Nephron progenitor cell (in vitro differentiated cells): ENCODE data around the gene RHOU.

Source experiments
- DNase-seq: peaks from one replicate; pipeline ENCODE4 v3.0.0; 2021
- H3K27ac Mint-ChIP-seq: 2 replicates; pipeline ENCODE4 v1.8.0; 2021; ENCODE audit warnings: mild to moderate bottlenecking, moderate library complexity, mixed read lengths
- H3K27me3 Mint-ChIP-seq: 2 replicates; pipeline ENCODE4 v1.8.0; 2021; ENCODE audit warnings: mild to moderate bottlenecking, low read depth, mixed read lengths; ENCODE audit not compliant: poor library complexity
- H3K36me3 Mint-ChIP-seq: 2 replicates; pipeline ENCODE4 v1.8.0; 2021; ENCODE audit warnings: low read depth, mixed read lengths
- H3K4me1 Mint-ChIP-seq: 2 replicates; pipeline ENCODE4 v1.8.0; 2021; ENCODE audit warnings: mixed read lengths
- H3K4me3 Mint-ChIP-seq: 2 replicates; pipeline ENCODE4 v1.8.0; 2021; ENCODE audit warnings: mild to moderate bottlenecking, moderate library complexity, mixed read lengths
- H3K9me3 Mint-ChIP-seq: 2 replicates; pipeline ENCODE4 v1.8.0; 2021; ENCODE audit warnings: mild to moderate bottlenecking, moderate library complexity, mixed read lengths
- TF ChIP-seq, protein P1 (sequence below): fragments of 200-600 bp; sonication (generic); IDR thresholded peaks from 2 replicates; pipeline ENCODE4 v1.5.0; 2021; ENCODE audit warnings: antibody characterized with exemption

RHOU gene

DNA sequence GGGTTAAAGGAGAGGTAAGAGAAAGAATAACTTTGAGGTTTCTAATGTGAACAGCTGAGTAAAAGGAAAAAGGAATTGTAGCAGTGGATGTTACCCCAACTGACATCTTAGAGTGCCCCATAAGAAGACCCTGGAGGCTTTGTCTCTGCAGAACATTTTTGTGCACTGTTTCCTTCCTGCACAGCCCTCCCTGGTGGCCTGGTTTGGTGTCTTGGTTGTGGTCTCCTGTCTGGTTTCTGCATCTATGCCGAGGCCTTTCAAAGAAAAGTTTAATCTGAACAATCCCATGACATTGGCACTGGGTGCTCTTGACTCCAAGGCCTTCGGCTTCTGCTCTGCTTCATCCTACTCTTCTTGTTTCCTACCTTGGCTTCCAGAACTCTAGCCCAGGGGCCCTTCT lies 57.8 kb downstream of the RHOU start:
- DNase-seq = no peak
- Mint-ChIP-seq H3K27me3 (peaks cover 2% of the 10 kb centered on the region), H3K9me3 (no peaks in the 10 kb centered on the region), H3K36me3 (no peaks in the 10 kb centered on the region), H3K4me3 (no peak overlapping the region), H3K27ac (no peak overlapping the region), H3K4me1 (peaks cover 21% of the 10 kb centered on the region)
- TF ChIP-seq, protein P1, sequence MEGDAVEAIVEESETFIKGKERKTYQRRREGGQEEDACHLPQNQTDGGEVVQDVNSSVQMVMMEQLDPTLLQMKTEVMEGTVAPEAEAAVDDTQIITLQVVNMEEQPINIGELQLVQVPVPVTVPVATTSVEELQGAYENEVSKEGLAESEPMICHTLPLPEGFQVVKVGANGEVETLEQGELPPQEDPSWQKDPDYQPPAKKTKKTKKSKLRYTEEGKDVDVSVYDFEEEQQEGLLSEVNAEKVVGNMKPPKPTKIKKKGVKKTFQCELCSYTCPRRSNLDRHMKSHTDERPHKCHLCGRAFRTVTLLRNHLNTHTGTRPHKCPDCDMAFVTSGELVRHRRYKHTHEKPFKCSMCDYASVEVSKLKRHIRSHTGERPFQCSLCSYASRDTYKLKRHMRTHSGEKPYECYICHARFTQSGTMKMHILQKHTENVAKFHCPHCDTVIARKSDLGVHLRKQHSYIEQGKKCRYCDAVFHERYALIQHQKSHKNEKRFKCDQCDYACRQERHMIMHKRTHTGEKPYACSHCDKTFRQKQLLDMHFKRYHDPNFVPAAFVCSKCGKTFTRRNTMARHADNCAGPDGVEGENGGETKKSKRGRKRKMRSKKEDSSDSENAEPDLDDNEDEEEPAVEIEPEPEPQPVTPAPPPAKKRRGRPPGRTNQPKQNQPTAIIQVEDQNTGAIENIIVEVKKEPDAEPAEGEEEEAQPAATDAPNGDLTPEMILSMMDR = no peak

DNA sequence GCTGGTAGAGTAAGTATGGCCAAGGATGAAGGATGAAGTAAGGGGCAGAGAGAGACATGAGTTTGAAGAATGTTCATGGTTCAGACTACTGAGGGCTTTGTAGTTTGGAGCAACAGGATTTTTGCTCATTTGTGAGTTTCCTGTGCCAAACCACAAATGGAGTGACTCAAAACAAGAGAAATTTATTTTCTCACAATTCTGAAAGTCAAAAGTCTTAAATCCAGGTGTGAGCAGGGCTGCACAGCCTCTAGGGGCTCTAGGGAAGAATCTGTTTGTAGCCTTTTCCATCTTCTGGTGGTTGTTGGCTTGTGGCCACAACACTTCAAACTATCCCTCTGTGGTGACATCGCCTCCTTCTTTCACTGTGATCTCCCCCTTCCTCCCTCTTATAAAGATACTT lies 58.9 kb downstream of the RHOU start:
- peaks cover 23% of the 10 kb centered on the region for H3K4me1 Mint-ChIP-seq
- no peak for DNase-seq
- H3K36me3 Mint-ChIP-seq = no peaks in the 10 kb centered on the region
- H3K27ac Mint-ChIP-seq = no peak overlapping the region
- peaks cover 6% of the 10 kb centered on the region for H3K27me3 Mint-ChIP-seq
- no peaks in the 10 kb centered on the region for H3K9me3 Mint-ChIP-seq
- TF ChIP-seq, protein P1 = no peak
- no peak overlapping the region for H3K4me3 Mint-ChIP-seq

DNA sequence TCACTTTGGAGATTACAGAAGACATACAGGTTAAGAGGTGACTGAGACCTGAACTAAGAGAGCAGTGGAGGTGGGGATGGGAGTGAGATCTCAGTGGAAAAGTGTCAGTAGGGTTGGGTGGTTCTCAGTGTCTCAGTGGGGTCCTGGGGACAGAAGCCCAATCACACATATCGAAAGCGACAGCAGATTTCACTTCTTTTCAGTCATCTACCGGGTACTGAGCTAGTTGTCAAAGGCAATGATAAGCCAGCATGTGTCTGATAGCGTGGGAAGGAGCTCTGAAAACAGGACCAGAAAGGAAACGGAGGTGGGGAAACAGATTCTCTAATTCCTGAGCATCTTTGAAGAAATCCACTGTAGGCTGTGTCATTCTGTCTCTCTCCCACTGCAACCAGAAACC lies 59.5 kb downstream of the RHOU start:
- Mint-ChIP-seq H3K4me1 (peaks cover 23% of the 10 kb centered on the region), H3K27ac (no peak overlapping the region), H3K4me3 (no peak overlapping the region), H3K9me3 (no peaks in the 10 kb centered on the region), H3K36me3 (no peaks in the 10 kb centered on the region), H3K27me3 (peaks cover 6% of the 10 kb centered on the region)
- TF ChIP-seq, protein P1 = no peak
- DNase-seq = no peak

DNA sequence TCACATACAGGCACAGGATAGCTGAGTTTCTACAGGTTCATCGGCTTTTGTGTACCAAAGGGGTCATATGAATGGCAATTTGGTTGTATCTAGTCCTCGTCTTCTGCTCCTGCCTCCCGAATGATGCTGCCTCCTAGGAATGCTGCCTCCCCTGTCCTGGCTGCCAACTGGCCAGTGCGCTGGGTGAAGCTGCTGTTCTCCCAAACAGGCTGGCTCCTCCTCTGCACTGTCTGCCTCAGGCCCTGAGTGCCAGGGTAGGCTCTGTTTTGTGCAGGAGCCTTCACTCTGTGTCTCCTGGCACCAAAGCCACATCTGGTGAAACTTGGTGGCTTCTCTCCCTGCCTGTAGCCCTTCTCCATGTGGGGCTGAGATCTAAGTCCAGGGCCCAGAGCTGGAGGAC lies 60.3 kb downstream of the RHOU start:
- TF ChIP-seq, protein P1 = no peak
- peaks cover 6% of the 10 kb centered on the region for H3K27me3 Mint-ChIP-seq
- H3K27ac Mint-ChIP-seq = no peak overlapping the region
- peaks cover 19% of the 10 kb centered on the region for H3K4me1 Mint-ChIP-seq
- no peaks in the 10 kb centered on the region for H3K9me3 Mint-ChIP-seq
- no peaks in the 10 kb centered on the region for H3K36me3 Mint-ChIP-seq
- no peak for DNase-seq
- H3K4me3 Mint-ChIP-seq = no peak overlapping the region
